HepG2 (cell line): ENCODE measurements around the gene UGP2. TPM values are rescaled to one million over a fixed set of nuclear protein-coding genes. Genes with fewer than 3 reads are reported as not detected.
A peak's percentile ranks its signal among the peaks of the same experiment; 100 is the strongest.

Source experiments
- FUBP1 ChIP-seq: sonication (generic); formaldehyde crosslinking; IDR thresholded peaks from 2 replicates; pipeline ENCODE4 v1.5.1; 2020; ENCODE audit warnings: missing genetic modification reagents, mild to moderate bottlenecking, borderline replicate concordance
- HMGXB3 ChIP-seq: sonication (generic); formaldehyde crosslinking; IDR thresholded peaks from 2 replicates; pipeline ENCODE4 v1.4.0; 2020; ENCODE audit warnings: missing genetic modification reagents, borderline replicate concordance
- KAT2B ChIP-seq: fragments of 150-350 bp; IDR thresholded peaks from 2 replicates; pipeline ENCODE4 v1.6.1; 2014; ENCODE audit warnings: low read depth, low read length, borderline replicate concordance
- KMT2A ChIP-seq: sonication (generic); formaldehyde crosslinking; IDR thresholded peaks from 2 replicates; pipeline ENCODE4 v1.4.0; 2020; ENCODE audit warnings: missing genetic modification reagents
- MTA1 ChIP-seq: sonication (generic); formaldehyde crosslinking; IDR thresholded peaks from 2 replicates; pipeline ENCODE4 v1.4.0; 2020; ENCODE audit warnings: missing genetic modification reagents, mild to moderate bottlenecking, borderline replicate concordance
- NAIF1 ChIP-seq: sonication (generic); formaldehyde crosslinking; IDR thresholded peaks from 2 replicates; pipeline ENCODE4 v1.5.0; 2020; ENCODE audit warnings: mild to moderate bottlenecking, missing genetic modification reagents, borderline replicate concordance
- NFE2L1 ChIP-seq: sonication (generic); formaldehyde crosslinking; IDR thresholded peaks from 2 replicates; pipeline ENCODE4 v1.4.0; 2020; ENCODE audit warnings: missing genetic modification reagents, mild to moderate bottlenecking, borderline replicate concordance
- PRDM4 ChIP-seq: sonication (generic); formaldehyde crosslinking; IDR thresholded peaks from 2 replicates; pipeline ENCODE4 v1.9.0; 2021; ENCODE audit warnings: missing genetic modification reagents, borderline replicate concordance
- RBM22 ChIP-seq: fragments of 200-400 bp; formaldehyde crosslinking; optimal IDR thresholded peaks from 2 replicates; pipeline ENCODE3; 2017; ENCODE audit warnings: mild to moderate bottlenecking, low read length, moderate library complexity
- SAFB2 ChIP-seq: sonication (generic); formaldehyde crosslinking; IDR thresholded peaks from 2 replicates; pipeline ENCODE4 v1.5.1; 2020; ENCODE audit warnings: missing genetic modification reagents, low read depth, mild to moderate bottlenecking, borderline replicate concordance
- SETDB1 ChIP-seq: sonication (generic); formaldehyde crosslinking; IDR thresholded peaks from 2 replicates; pipeline ENCODE4 v1.5.1; 2020; ENCODE audit warnings: missing genetic modification reagents, mild to moderate bottlenecking, borderline replicate concordance
- SNRNP70 ChIP-seq: fragments of 200-400 bp; formaldehyde crosslinking; IDR thresholded peaks from 2 replicates; pipeline ENCODE4 v1.6.1; 2017; ENCODE audit warnings: mild to moderate bottlenecking, low read depth, low read length, moderate library complexity
- TAF1 ChIP-seq: sonication (generic); formaldehyde crosslinking; IDR thresholded peaks from 2 replicates; pipeline ENCODE4 v1.4.0; 2020; ENCODE audit warnings: missing genetic modification reagents
- TRAFD1 ChIP-seq: sonication (generic); formaldehyde crosslinking; IDR thresholded peaks from 2 replicates; pipeline ENCODE4 v1.5.1; 2020; ENCODE audit warnings: missing genetic modification reagents, mild to moderate bottlenecking, borderline replicate concordance
- XBP1 ChIP-seq: sonication (generic); formaldehyde crosslinking; IDR thresholded peaks from 2 replicates; pipeline ENCODE4 v1.5.0; 2020; ENCODE audit warnings: missing genetic modification reagents
- ZBTB1 ChIP-seq: sonication (generic); formaldehyde crosslinking; IDR thresholded peaks from 2 replicates; pipeline ENCODE4 v1.4.0; 2020; ENCODE audit warnings: missing genetic modification reagents, borderline replicate concordance
- ZFYVE20 ChIP-seq: sonication (generic); formaldehyde crosslinking; IDR thresholded peaks from 2 replicates; pipeline ENCODE4 v1.8.0; 2023; ENCODE audit warnings: low read depth, mild to moderate bottlenecking, moderate library complexity, missing genetic modification reagents, borderline replicate concordance
- ZNF337 ChIP-seq: sonication (generic); formaldehyde crosslinking; IDR thresholded peaks from 2 replicates; pipeline ENCODE4 v1.5.1; 2020; ENCODE audit warnings: missing genetic modification reagents, low read depth, mild to moderate bottlenecking, borderline replicate concordance
- polyA plus RNA-seq, 8 experiments: library from polyadenylated mRNA; depleted of rRNA in 3 of 8; stranded (reverse) in 7 of 8; unstranded in 1 of 8; fragments of >200 nt; fragmentation: Illumina TruSeq in 4 of 8; extraction: Trizol in 4 of 8; gene quantifications; 2 replicates each; pipeline versions ENCODE4 v1.2.1 to v1.2.3, GENCODE V29; 2011 to 2016; ENCODE audit warnings: low read depth in 4 of 8, missing spikeins in 1 of 8, mixed read lengths in 1 of 8; ENCODE audit not compliant: insufficient read depth in 1 of 8
- total RNA-seq, 5 experiments: library from RNA; depleted of rRNA; stranded (reverse); fragments of >200 nt; fragmentation: Illumina TruSeq; extraction: Trizol; gene quantifications; 2 replicates each; pipeline ENCODE4 v1.2.3, GENCODE V29; 2016; ENCODE audit warnings: low read depth in 1 of 5

UGP2 gene
- total and polyA plus RNA-seq, 2 of the 13 experiments (the other 11 are each of a cell fraction or from before 2014, with no cell fraction given), result 96.0 to 134 TPM

GRCh38 chr2:63840785-63841253 is 877 bp upstream of the UGP2 start (continued):
- TF ChIP-seq TRAFD1 (no peak), NFE2L1 (CRISPR knock-in tag) (no peak), RBM22 (no peak), ZBTB1 (CRISPR knock-in tag) (no peak), MTA1 (CRISPR knock-in tag) (no peak; the same call in 1 of the 2 replicates), TAF1 (CRISPR knock-in tag) (peak; percentile 94), FUBP1 (CRISPR knock-in tag) (no peak), SNRNP70 (no peak), KMT2A (no peak; the same call in 1 of the 2 replicates), ZNF337 (0 out of 2 replicates have a peak, but pooled peaks have one; percentile 44), PRDM4 (CRISPR knock-in tag) (no peak), XBP1 (CRISPR knock-in tag) (no peak), SAFB2 (CRISPR knock-in tag) (no peak), NAIF1 (CRISPR knock-in tag) (no peak), ZFYVE20 (no peak), KAT2B (no peak), SETDB1 (CRISPR knock-in tag) (no peak), HMGXB3 (CRISPR knock-in tag) (no peak; the same call in 1 of the 2 replicates)
